Peyer's patch (tissue), 4 donors: Measurements from ENCODE around the gene CCDC85B.
A peak's percentile ranks its signal among the peaks of the same experiment; 100 is the strongest.

Source experiments
- POLR2A ChIP-seq, 2 donors: fragments of 450-650 bp; IDR thresholded peaks; one replicate each; pipeline ENCODE4 v1.5.1; 2017; ENCODE audit warnings: antibody characterized with exemption in 2 of 2, mild to moderate bottlenecking in 2 of 2, moderate library complexity in 2 of 2
- TF ChIP-seq, protein P1 (sequence below), 6 experiments: fragments of 450-650 bp in 4 of 6; fragments of 200-600 bp in 2 of 6; sonication (generic) in 1 of 6; IDR thresholded peaks; one replicate each; pipeline ENCODE4 v1.5.1; 2017 to 2019; ENCODE audit warnings: antibody characterized with exemption in 6 of 6, mild to moderate bottlenecking in 3 of 6, moderate library complexity in 1 of 6

DNA sequence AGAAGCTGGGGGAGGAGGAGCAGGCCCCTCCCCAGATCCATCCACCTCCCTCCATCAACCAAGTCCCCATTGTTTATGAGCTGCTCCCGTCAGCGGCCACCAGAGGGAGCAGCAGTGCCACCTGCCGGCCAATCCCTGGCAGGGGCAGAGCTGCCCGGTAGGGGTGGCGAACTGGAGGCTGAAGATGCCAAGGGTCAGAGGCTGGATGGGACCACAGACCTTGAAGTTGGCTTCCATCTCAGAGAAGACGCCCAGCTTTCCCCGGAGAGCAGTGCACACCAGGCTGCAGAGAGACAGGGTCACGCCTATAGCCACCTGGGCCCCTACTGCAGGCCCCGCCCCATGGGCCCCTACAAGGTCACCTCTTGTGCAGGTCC is 5.8 kb upstream of the CCDC85B start:
- TF ChIP-seq, protein P1, sequence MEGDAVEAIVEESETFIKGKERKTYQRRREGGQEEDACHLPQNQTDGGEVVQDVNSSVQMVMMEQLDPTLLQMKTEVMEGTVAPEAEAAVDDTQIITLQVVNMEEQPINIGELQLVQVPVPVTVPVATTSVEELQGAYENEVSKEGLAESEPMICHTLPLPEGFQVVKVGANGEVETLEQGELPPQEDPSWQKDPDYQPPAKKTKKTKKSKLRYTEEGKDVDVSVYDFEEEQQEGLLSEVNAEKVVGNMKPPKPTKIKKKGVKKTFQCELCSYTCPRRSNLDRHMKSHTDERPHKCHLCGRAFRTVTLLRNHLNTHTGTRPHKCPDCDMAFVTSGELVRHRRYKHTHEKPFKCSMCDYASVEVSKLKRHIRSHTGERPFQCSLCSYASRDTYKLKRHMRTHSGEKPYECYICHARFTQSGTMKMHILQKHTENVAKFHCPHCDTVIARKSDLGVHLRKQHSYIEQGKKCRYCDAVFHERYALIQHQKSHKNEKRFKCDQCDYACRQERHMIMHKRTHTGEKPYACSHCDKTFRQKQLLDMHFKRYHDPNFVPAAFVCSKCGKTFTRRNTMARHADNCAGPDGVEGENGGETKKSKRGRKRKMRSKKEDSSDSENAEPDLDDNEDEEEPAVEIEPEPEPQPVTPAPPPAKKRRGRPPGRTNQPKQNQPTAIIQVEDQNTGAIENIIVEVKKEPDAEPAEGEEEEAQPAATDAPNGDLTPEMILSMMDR (IDR thresholded peaks at IDR 0.05): peak; percentile 97 to 100 (median 100)
- TF ChIP-seq POLR2A (IDR thresholded peaks at IDR 0.05): peak in 1 of 2 donors; percentile 21
